Measurements from ENCODE around the gene INPP5K. TPM values are rescaled to one million over a fixed set of nuclear protein-coding genes. Genes with fewer than 3 reads are reported as not detected.
"Not testable (repeated sequence)": the region's sequence is repeated elsewhere in the genome, so short reads cannot be mapped to it uniquely, and the experiment has no call there.

INPP5K gene
- total and polyA plus RNA-seq, 4 experiments from 2014 or later = 73.6 to 123 (median 80.2) TPM

GRCh38 chr17:1445695-1446094 is 70.7 kb downstream of the INPP5K start:
- POLR2A ChIA-PET (ENCODE audit: partially characterized antibody); H3K9me3 Mint-ChIP-seq: not testable (repeated sequence)
- peak overlapping the region in 4 of 7 donors; percentile 2 to 22 (median 16) for H3K27ac Mint-ChIP-seq

More at GRCh38 chr17:1445695-1446094, 70.7 kb downstream of the INPP5K start:
- H3K27ac ChIP-seq (ENCODE audit: low read depth, low read length); intact Hi-C loops (cut with micrococcal nuclease); H3K4me3 ChIP-seq (ENCODE audit: low read length in 2 of 2); CTCF ChIA-PET (ENCODE audit: partially characterized antibody); H3K9me3 ChIP-seq (ENCODE audit: control insufficient read depth in 1 of 2, low read length in 2 of 2); H3K27me3 ChIP-seq (ENCODE audit: insufficient read depth, low read length); H3K36me3 ChIP-seq (ENCODE audit: insufficient read depth, low read length); DNase-seq; H3K27me3 Mint-ChIP-seq: not testable (repeated sequence)
- H3K4me3 Mint-ChIP-seq = peak overlapping the region in 1 of 8 donors; percentile 26
- H3K4me1 Mint-ChIP-seq = peaks cover 20 to 54% (median 32%) of the 10 kb centered on the region in 4 donors
- H3K36me3 Mint-ChIP-seq = peaks cover 8 to 13% of the 10 kb centered on the region in 2 donors
- peaks cover 30% of the 10 kb centered on the region for H3K4me1 ChIP-seq (ENCODE audit: insufficient read depth, low read length)

Other genes with a start within 250 kb of the INPP5K start
- not detected for gene BHLHA9, start 246.2 kb downstream of the INPP5K start, total RNA-seq
- not detected for gene BHLHA9, start 246.2 kb downstream of the INPP5K start, polyA plus RNA-seq
- gene TRARG1, start 236.9 kb downstream of the INPP5K start, total RNA-seq = not detected
- gene TRARG1, start 236.9 kb downstream of the INPP5K start, polyA plus RNA-seq = not detected
- gene YWHAE, start 116.4 kb downstream of the INPP5K start, total RNA-seq = 100 to 1,000 TPM; 142 to 143 TPM
- 10 to 100 TPM; 54.1 to 56.4 TPM for gene YWHAE, start 116.4 kb downstream of the INPP5K start, polyA plus RNA-seq
- gene CRK, start 60.4 kb downstream of the INPP5K start, total RNA-seq = 10 to 100 TPM; 29.3 to 32.1 TPM
- gene CRK, start 60.4 kb downstream of the INPP5K start, polyA plus RNA-seq = 10 to 100 TPM; 24.2 to 25.1 TPM
- gene MYO1C, start 23.9 kb downstream of the INPP5K start, total RNA-seq = 10 to 100 TPM; 30.9 to 31.1 TPM
- gene MYO1C, start 23.9 kb downstream of the INPP5K start, polyA plus RNA-seq = 10 to 100 TPM in 1 of 2 donors, 1 to 10 TPM in 1; 6.3 to 18.7 TPM
- gene PITPNA, start 46.2 kb upstream of the INPP5K start, total RNA-seq = 10 to 100 TPM; 40.8 to 44.2 TPM
- 10 to 100 TPM; 22.5 to 46.3 TPM for gene PITPNA, start 46.2 kb upstream of the INPP5K start, polyA plus RNA-seq
- 1 to 10 TPM; 1.9 to 3.3 TPM for gene SLC43A2, start 112.2 kb upstream of the INPP5K start, total RNA-seq
- gene SLC43A2, start 112.2 kb upstream of the INPP5K start, polyA plus RNA-seq = under 1 TPM; 0.56 to 0.70 TPM
- gene SCARF1, start 129.1 kb upstream of the INPP5K start, total RNA-seq = 1 to 10 TPM; 1.6 TPM
- under 1 TPM in 1 of 2 donors, not detected in 1; 0.21 TPM for gene SCARF1, start 129.1 kb upstream of the INPP5K start, polyA plus RNA-seq
- 1 to 10 TPM; 2.0 to 2.2 TPM for gene RILP, start 133.3 kb upstream of the INPP5K start, total RNA-seq
- gene RILP, start 133.3 kb upstream of the INPP5K start, polyA plus RNA-seq = 1 to 10 TPM; 4.2 to 4.9 TPM
- gene PRPF8, start 168.3 kb upstream of the INPP5K start, total RNA-seq = 100 to 1,000 TPM; 429 to 464 TPM
- 100 to 1,000 TPM in 1 of 2 donors, 10 to 100 TPM in 1; 87.9 to 225 TPM for gene PRPF8, start 168.3 kb upstream of the INPP5K start, polyA plus RNA-seq
- under 1 TPM; 0.75 to 0.81 TPM for gene TLCD2, start 193.8 kb upstream of the INPP5K start, total RNA-seq
- under 1 TPM in 1 of 2 donors, not detected in 1; 0.24 TPM for gene TLCD2, start 193.8 kb upstream of the INPP5K start, polyA plus RNA-seq
- 10 to 100 TPM; 36.3 to 40.3 TPM for gene WDR81, start 208.1 kb upstream of the INPP5K start, total RNA-seq
- 10 to 100 TPM in 1 of 2 donors, 1 to 10 TPM in 1; 4.4 to 23.4 TPM for gene WDR81, start 208.1 kb upstream of the INPP5K start, polyA plus RNA-seq
- 1 to 10 TPM in 1 of 2 experiments, under 1 TPM in 1; 0.19 to 1.3 TPM for gene SERPINF2, start 226.3 kb upstream of the INPP5K start, total RNA-seq
- gene SERPINF2, start 226.3 kb upstream of the INPP5K start, polyA plus RNA-seq = under 1 TPM in 1 of 2 donors, not detected in 1; 0.14 TPM
- gene SERPINF1, start 245.4 kb upstream of the INPP5K start, total RNA-seq = under 1 TPM in 1 of 2 experiments, not detected in 1; 0.47 TPM
- under 1 TPM in 1 of 2 donors, not detected in 1; 0.69 TPM for gene SERPINF1, start 245.4 kb upstream of the INPP5K start, polyA plus RNA-seq